Testis (tissue), 2 donors: ENCODE results near the gene MYH9.

ENCODE experiments used
- CTCF ChIP-seq, 3 experiments: fragments of 450-650 bp in 2 of 3; fragments of 200-600 bp in 1 of 3; sonication (generic) in 1 of 3; IDR thresholded peaks; one replicate each; pipeline ENCODE4 v1.5.1; 2016 to 2019; ENCODE audit warnings: antibody characterized with exemption in 3 of 3, mild to moderate bottlenecking in 2 of 3, moderate library complexity in 1 of 3
- POLR2A ChIP-seq: fragments of 450-650 bp; IDR thresholded peaks from one replicate; pipeline ENCODE4 v1.6.1; 2017; ENCODE audit warnings: antibody characterized with exemption, mild to moderate bottlenecking, moderate library complexity

GRCh38 chr22:36381513-36382128 is 6.1 kb downstream of the MYH9 start:
- TF ChIP-seq CTCF (IDR thresholded peaks at IDR 0.05) (no peak), POLR2A (no peak)
